Colonic mucosa (tissue), 4 donors: ENCODE results near the gene DNAJB11. TPM values are rescaled to one million over a fixed set of nuclear protein-coding genes. Genes with fewer than 3 reads are reported as not detected.
A peak's percentile ranks its signal among the peaks of the same experiment; 100 is the strongest.
"Not testable (repeated sequence)": the region's sequence is repeated elsewhere in the genome, so short reads cannot be mapped to it uniquely, and the experiment has no call there.

Source experiments
- DNase-seq: peaks from one replicate; pipeline ENCODE4 v3.0.0-alpha.2; 2020
- H3K27ac ChIP-seq: fragments of 200-600 bp; one replicate; pipeline ENCODE4 v1.8.0; 2021
- H3K27me3 ChIP-seq: fragments of 200-600 bp; one replicate; pipeline ENCODE4 v1.8.0; 2021
- H3K36me3 ChIP-seq: fragments of 200-600 bp; one replicate; pipeline ENCODE4 v1.8.0; 2021
- H3K4me1 ChIP-seq: fragments of 200-600 bp; one replicate; pipeline ENCODE4 v1.8.0; 2021; ENCODE audit warnings: mild to moderate bottlenecking
- H3K4me3 ChIP-seq: fragments of 200-600 bp; one replicate; pipeline ENCODE4 v1.8.0; 2021
- H3K9ac ChIP-seq, 2 donors: one replicate each; pipeline ENCODE4 v1.7.0; 2013; ENCODE audit warnings: control low read depth in 2 of 2, low read depth in 2 of 2, low read length in 2 of 2
- H3K9me3 ChIP-seq: fragments of 200-600 bp; one replicate; pipeline ENCODE4 v1.8.0; 2021
- intact Hi-C: fragments of 100-400 bp; cut with DNase I; formaldehyde crosslinking; loops from one replicate; pipeline ENCODE4 v1.14.1; 2022
- total RNA-seq, 2 donors: library from RNA; stranded (reverse); fragmentation: NEBNext Ultra II Directional in 1 of 2; extraction: Animal tissue kit (Norgen Biotek cat#: 25700) in 1 of 2; gene quantifications; one replicate each; pipeline ENCODE4 v1.2.1, GENCODE V29; 2021
- TF ChIP-seq, protein P1 (sequence below): fragments of 200-600 bp; IDR thresholded peaks from one replicate; pipeline ENCODE4 v1.8.0; 2022; ENCODE audit warnings: antibody characterized with exemption, mild to moderate bottlenecking
- donor health status: healthy.
- donor health status: DM: no; HTN: no; CAD: no.
- donor health status: DM: no; HTN: no; CAD: no.

Gene DNAJB11
- total RNA-seq, 2 donors from 2014 or later, result 54.7 to 72.5 TPM

DNA sequence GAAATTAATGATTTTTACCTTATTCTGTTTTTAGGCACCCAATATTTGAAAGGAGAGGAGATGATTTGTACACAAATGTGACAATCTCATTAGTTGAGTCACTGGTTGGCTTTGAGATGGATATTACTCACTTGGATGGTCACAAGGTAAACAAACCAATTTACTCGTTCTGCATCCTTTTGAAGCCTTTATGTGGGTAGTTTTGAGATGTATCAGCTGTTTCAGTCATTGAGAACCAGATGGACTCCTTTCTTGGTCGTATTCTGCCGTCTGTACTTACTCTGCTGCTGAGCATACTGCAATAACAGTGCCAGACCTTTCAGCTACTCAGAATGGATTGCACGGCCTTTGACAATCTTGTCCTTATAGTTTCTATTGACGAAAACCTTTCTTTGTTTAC lies 13.3 kb downstream of the DNAJB11 start:
- no peaks in the 10 kb centered on the region for H3K9me3 ChIP-seq
- H3K36me3 ChIP-seq, result peaks cover 20% of the 10 kb centered on the region
- no peaks in the 10 kb centered on the region for H3K4me1 ChIP-seq
- no peak for DNase-seq
- intact Hi-C loops, result no loop called here
- H3K9ac ChIP-seq, result no peak overlapping the region
- H3K27ac ChIP-seq, result no peak overlapping the region
- TF ChIP-seq, protein P1, sequence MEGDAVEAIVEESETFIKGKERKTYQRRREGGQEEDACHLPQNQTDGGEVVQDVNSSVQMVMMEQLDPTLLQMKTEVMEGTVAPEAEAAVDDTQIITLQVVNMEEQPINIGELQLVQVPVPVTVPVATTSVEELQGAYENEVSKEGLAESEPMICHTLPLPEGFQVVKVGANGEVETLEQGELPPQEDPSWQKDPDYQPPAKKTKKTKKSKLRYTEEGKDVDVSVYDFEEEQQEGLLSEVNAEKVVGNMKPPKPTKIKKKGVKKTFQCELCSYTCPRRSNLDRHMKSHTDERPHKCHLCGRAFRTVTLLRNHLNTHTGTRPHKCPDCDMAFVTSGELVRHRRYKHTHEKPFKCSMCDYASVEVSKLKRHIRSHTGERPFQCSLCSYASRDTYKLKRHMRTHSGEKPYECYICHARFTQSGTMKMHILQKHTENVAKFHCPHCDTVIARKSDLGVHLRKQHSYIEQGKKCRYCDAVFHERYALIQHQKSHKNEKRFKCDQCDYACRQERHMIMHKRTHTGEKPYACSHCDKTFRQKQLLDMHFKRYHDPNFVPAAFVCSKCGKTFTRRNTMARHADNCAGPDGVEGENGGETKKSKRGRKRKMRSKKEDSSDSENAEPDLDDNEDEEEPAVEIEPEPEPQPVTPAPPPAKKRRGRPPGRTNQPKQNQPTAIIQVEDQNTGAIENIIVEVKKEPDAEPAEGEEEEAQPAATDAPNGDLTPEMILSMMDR, result no peak
- H3K4me3 ChIP-seq, result no peak overlapping the region
- no peaks in the 10 kb centered on the region for H3K27me3 ChIP-seq

DNA sequence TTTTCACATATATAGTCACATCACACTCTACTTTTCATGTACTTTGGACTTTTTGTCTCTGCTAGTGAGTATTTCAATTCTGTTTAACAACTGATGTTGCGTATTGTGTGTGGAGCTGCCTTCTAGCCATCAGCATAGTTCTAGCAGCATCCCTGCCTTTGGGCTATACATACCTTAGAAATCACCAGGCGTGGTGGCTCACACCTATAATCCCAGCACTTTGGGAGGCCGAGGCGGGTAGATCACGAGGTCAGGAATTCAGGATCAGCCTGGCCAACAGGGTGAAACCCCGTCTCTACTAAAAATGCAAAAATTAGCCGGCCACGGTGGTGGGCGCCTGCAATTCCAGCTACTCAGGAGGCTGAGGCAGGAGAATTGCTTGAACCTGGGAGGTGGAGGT lies 15.7 kb downstream of the DNAJB11 start:
- DNase-seq, intact Hi-C loops, H3K36me3 ChIP-seq: not testable (repeated sequence)

DNA sequence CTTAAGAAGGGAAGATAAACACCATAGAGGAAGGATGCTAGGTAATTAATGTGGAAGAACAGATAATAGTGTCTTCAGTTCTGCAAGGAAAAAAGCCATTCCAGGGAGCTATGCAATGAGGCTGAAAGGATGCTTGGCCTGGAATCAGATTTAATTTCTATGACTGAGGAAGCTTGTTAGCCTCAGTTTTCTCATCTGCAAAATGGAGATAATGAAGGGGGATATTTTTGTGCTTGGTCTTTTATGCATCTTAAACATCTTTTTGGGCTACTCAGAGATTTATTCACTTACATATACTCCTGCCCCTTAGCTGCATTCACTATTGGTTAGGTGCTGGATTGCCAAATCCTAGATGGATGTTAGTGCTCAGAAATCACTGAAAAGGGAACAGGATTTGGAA lies 16.7 kb downstream of the DNAJB11 start:
- no peak for DNase-seq
- no peak overlapping the region for H3K9ac ChIP-seq
- no peak overlapping the region for H3K27ac ChIP-seq
- H3K27me3 ChIP-seq, result no peaks in the 10 kb centered on the region
- H3K4me3 ChIP-seq, result no peak overlapping the region
- intact Hi-C loops, result no loop called here
- peaks cover 6% of the 10 kb centered on the region for H3K36me3 ChIP-seq
- TF ChIP-seq, protein P1, result no peak
- no peaks in the 10 kb centered on the region for H3K9me3 ChIP-seq
- H3K4me1 ChIP-seq, result no peaks in the 10 kb centered on the region

More for the DNA sequence above, 15.7 kb downstream of the DNAJB11 start:
- H3K27ac ChIP-seq, H3K9me3 ChIP-seq, H3K4me1 ChIP-seq, H3K9ac ChIP-seq, H3K4me3 ChIP-seq, H3K27me3 ChIP-seq: not testable (repeated sequence)

DNA sequence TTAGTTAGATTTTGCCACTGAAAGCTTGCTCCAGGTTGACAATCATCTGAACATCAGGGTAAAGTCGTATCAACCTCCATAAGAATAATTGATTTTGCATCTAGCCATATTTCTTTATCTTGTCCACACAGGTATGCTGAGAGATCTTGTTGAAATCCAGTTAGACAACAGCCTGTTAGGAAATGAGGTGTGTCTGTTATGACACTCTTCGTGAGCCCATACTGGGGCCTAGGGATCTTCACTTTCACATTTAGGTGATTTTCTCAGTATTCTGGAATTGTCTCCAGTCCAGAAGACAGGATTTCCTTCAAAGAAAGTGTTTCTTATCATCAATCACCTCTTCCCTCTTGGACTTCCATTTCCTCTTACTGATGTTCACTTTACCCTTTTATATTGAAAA lies 18.1 kb downstream of the DNAJB11 start:
- DNase-seq, result no peak
- no peaks in the 10 kb centered on the region for H3K36me3 ChIP-seq
- no peak overlapping the region for H3K27ac ChIP-seq
- H3K4me3 ChIP-seq, result no peak overlapping the region
- intact Hi-C loops, result no loop called here
- no peaks in the 10 kb centered on the region for H3K27me3 ChIP-seq
- H3K9ac ChIP-seq, result no peak overlapping the region
- no peaks in the 10 kb centered on the region for H3K9me3 ChIP-seq
- TF ChIP-seq, protein P1, result no peak
- no peaks in the 10 kb centered on the region for H3K4me1 ChIP-seq

DNA sequence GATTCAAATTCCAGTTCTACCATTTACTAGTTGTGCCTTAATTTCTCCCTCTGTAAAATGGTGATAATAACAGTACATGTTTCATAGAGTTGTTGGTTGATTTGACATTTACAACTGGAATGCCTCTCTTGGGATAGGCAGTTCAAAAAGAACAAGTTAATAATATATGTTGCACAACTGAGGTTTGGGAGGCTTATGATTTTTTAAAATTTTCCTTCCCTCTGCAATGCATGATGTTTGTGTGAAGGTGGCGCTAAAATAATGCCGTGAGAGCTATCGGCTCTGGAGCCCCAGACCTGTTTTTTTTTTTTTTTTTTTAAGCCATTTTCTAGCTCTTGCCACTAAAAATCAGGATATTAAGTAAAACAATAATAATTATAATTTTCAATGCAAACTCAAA lies 18.6 kb downstream of the DNAJB11 start:
- Histone ChIP-seq H3K9ac (no peak overlapping the region), H3K36me3 (no peaks in the 10 kb centered on the region), H3K27ac (no peak overlapping the region), H3K4me1 (no peaks in the 10 kb centered on the region), H3K4me3 (no peak overlapping the region), H3K9me3 (no peaks in the 10 kb centered on the region), H3K27me3 (no peaks in the 10 kb centered on the region)
- intact Hi-C loops, result no loop called here
- TF ChIP-seq, protein P1, result peak; percentile 14
- DNase-seq, result no peak

DNA sequence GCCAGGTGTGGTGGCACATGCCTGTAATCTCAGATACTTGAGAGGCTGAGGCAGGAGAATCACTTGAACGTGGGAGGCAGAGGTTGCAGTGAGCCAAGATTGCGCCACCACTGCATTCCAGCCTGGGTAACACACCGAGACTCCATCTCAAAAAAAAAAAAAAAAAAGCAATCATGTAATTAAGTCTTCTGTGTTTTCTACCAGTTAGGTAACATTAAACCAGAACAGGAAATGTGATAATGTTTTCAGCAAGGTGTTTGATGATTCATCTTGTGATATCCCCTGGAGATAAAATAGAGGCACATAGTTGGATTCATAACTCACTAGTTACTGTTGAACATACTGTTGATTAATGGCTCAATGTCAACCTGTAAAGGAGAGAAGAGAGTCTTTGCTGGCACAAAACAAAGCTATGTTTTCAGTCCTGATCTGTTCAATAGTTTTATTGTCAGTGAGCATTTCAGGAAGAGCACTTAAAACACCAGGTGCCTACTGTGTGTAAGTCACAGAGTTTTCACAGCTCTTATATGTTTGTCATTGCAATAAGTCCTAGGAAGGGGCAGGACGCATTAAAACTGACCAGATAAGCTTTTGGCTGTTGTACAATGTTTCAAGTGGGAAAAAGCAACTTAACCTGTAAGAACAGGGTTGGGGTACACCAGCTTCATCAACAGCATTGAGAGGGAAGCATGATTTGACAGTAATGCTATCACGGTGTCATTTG lies 19.5 kb downstream of the DNAJB11 start:
- Histone ChIP-seq H3K9ac (no peak overlapping the region), H3K4me3 (no peak overlapping the region), H3K27ac (no peak overlapping the region), H3K9me3 (no peaks in the 10 kb centered on the region), H3K36me3 (no peaks in the 10 kb centered on the region), H3K4me1 (no peaks in the 10 kb centered on the region), H3K27me3 (no peaks in the 10 kb centered on the region)
- no peak for DNase-seq
- intact Hi-C loops, result no loop called here
- TF ChIP-seq, protein P1, result no peak
